ENCODE measurements around the gene CASP2. TPM values are rescaled to one million over a fixed set of nuclear protein-coding genes. Genes with fewer than 3 reads are reported as not detected.

CASP2 gene
- total RNA-seq, 1 experiment from 2014 or later = 65.3 TPM

- no peak overlapping the region for H3K27ac ChIP-seq (ENCODE audit: insufficient read length, low read depth, low read length)
- no peaks in the 10 kb centered on the region; the same call in 1 of the 2 replicates for H3K4me1 ChIP-seq (ENCODE audit: insufficient read depth, low read length)
- no peak overlapping the region for H4K91ac ChIP-seq (ENCODE audit: insufficient read length, low read depth, low read length)
- H3K4ac ChIP-seq (ENCODE audit: low read depth, low read length) = no peak overlapping the region
- no peak overlapping the region for H4K8ac ChIP-seq (replicated peaks; ENCODE audit: insufficient read length, low read depth, low read length)
- H2BK12ac ChIP-seq (ENCODE audit: insufficient read length, low read depth, low read length) = no peak overlapping the region
- no peaks in the 10 kb centered on the region for H4K20me1 ChIP-seq (ENCODE audit: control insufficient read depth, insufficient read depth, insufficient read length)
- Mint-ChIP-seq H3K27me3 (ENCODE audit: low read depth) (peaks cover 30% of the 10 kb centered on the region), H3K9me3 (no peaks in the 10 kb centered on the region), H3K4me3 (peak overlapping the region; percentile 55 to 76), H3K36me3 (ENCODE audit: insufficient read depth in 1 of 3, low read depth in 3 of 3) (no peaks in the 10 kb centered on the region; a peak in 1 of 7 replicates), H3K4me1 (peaks cover 16 to 17% of the 10 kb centered on the region in 2 experiments), H3K27ac (peak overlapping the region in 1 of 3 experiments; percentile 51; a peak in 2 of 7 replicates)
- H3T11ph ChIP-seq (ENCODE audit: low read length) = no peak overlapping the region
- H3K14ac ChIP-seq (ENCODE audit: insufficient read depth, low read length) = peak overlapping the region; percentile 73
- H2BK15ac ChIP-seq (ENCODE audit: low read depth, low read length) = no peak overlapping the region
- no peak overlapping the region for H2BK20ac ChIP-seq (ENCODE audit: low read depth, low read length, poor library complexity, severe bottlenecking)
- no peak overlapping the region for H3K9ac ChIP-seq (ENCODE audit: extremely low read depth, insufficient read length, low read length)
- H3K27me3 ChIP-seq (ENCODE audit: insufficient read depth, low read length) = no peaks in the 10 kb centered on the region
- no peak overlapping the region for H3K23ac ChIP-seq (ENCODE audit: insufficient read length, low read depth, low read length)
- H3K4me2 ChIP-seq (ENCODE audit: insufficient read depth, insufficient read length, low read length) = peak overlapping the region; percentile 54
- no peak overlapping the region for H2BK120ac ChIP-seq (ENCODE audit: low read depth, low read length, poor library complexity, severe bottlenecking)
- no peak overlapping the region for H3K56ac ChIP-seq (ENCODE audit: insufficient read length, low read depth, low read length)
- H2BK5ac ChIP-seq (ENCODE audit: insufficient read length, low read length) = no peak overlapping the region
- H3K79me2 ChIP-seq (ENCODE audit: insufficient read depth, low read length) = no peaks in the 10 kb centered on the region
- H3K23me2 ChIP-seq (ENCODE audit: insufficient read length, low read depth, low read length, poor library complexity, severe bottlenecking) = no peaks in the 10 kb centered on the region
- H3K18ac ChIP-seq (ENCODE audit: insufficient read length, low read depth, low read length) = peak overlapping the region; percentile 66
- no peaks in the 10 kb centered on the region for H3K79me1 ChIP-seq (ENCODE audit: insufficient read depth, low read depth, low read length, poor library complexity, severe bottlenecking)
- no peak overlapping the region for H2AK5ac ChIP-seq (ENCODE audit: insufficient read length, low read length)
- no peak overlapping the region for H4K5ac ChIP-seq (ENCODE audit: insufficient read length, low read depth, low read length)
- peak; percentile 92 for DNase-seq
- no CpG with 5 or more reads among the region's 35 CpGs for WGBS (ENCODE audit: extremely low coverage, insufficient read length, low lambda C conversion rate)
- no peak overlapping the region for H2AFZ ChIP-seq (ENCODE audit: low read length)
- H3K9me3 ChIP-seq (ENCODE audit: control insufficient read depth, low read depth, low read length) = no peaks in the 10 kb centered on the region
- TF ChIP-seq CTCF (conservative IDR thresholded peaks at IDR 0.05) = peak; percentile 62
These were observed 57.3 kb downstream of the CASP2 start for GRCh38 chr7:143345428-143345900.
